OCI-LY7 (cell line): ENCODE data around the gene KCNIP4. TPM values are rescaled to one million over a fixed set of nuclear protein-coding genes. Genes with fewer than 3 reads are reported as not detected.

ENCODE experiments used
- BruUV-seq: library from RNA; stranded (reverse); fragments of 400-500 nt; replicated peaks from 2 replicates; lab custom pipeline; 2021; lab: Mats Ljungman, UMichigan
- CTCF ChIA-PET: fragments of 300-600 bp; sonication (Branson Sonifier 250); formaldehyde crosslinking; loops from one replicate; lab custom pipeline; 2022; ENCODE audit warnings: antibody characterized with exemption; ENCODE audit not compliant: unreplicated experiment; lab: Charles Lee
- POLR2A ChIA-PET: fragments of 300-600 bp; sonication (Branson Sonifier 250); formaldehyde crosslinking; loops from one replicate; lab custom pipeline; 2022; ENCODE audit warnings: antibody characterized with exemption; lab: Charles Lee
- DNase-seq: peaks from one replicate; pipeline ENCODE4 v3.0.0-alpha.2; 2015; ENCODE audit warnings: low spot score
- H2AFZ ChIP-seq: fragments of 200-600 bp; sonication (generic), shearing (Covaris generic); 2 replicates; pipeline ENCODE4 v1.6.1; 2014; ENCODE audit warnings: mild to moderate bottlenecking, antibody characterized with exemption, low read length, moderate library complexity
- H3K27ac ChIP-seq: fragments of 200-600 bp; sonication (generic); 2 replicates; pipeline ENCODE4 v1.5.1; 2014; ENCODE audit warnings: mixed run types, low read depth, mild to moderate bottlenecking, moderate library complexity, low read length, inconsistent platforms; ENCODE audit not compliant: poor library complexity, severe bottlenecking
- H3K36me3 ChIP-seq: fragments of 200-600 bp; sonication (generic); 2 replicates; pipeline ENCODE4 v1.6.1; 2014; ENCODE audit warnings: mild to moderate bottlenecking, antibody characterized with exemption, low read length, moderate library complexity, mixed read lengths; ENCODE audit not compliant: insufficient read depth
- H3K4me1 ChIP-seq: fragments of 200-600 bp; sonication (generic); 2 replicates; pipeline ENCODE4 v1.5.1; 2014; ENCODE audit warnings: mild to moderate bottlenecking, low read length; ENCODE audit not compliant: insufficient read depth, poor library complexity, severe bottlenecking
- H3K4me2 ChIP-seq: fragments of 200-600 bp; sonication (generic); 2 replicates; pipeline ENCODE4 v1.6.1; 2014; ENCODE audit warnings: mild to moderate bottlenecking, low read length
- H3K4me3 ChIP-seq: fragments of 200-600 bp; sonication (generic); 2 replicates; pipeline ENCODE4 v1.5.1; 2014; ENCODE audit warnings: mild to moderate bottlenecking, low read depth, low read length; ENCODE audit not compliant: poor library complexity, severe bottlenecking
- H3K79me2 ChIP-seq: fragments of 200-600 bp; sonication (generic); 2 replicates; pipeline ENCODE4 v1.6.1; 2016; ENCODE audit warnings: low read depth, mild to moderate bottlenecking, low read length, moderate library complexity, mixed read lengths; ENCODE audit not compliant: insufficient read depth
- H3K9me2 ChIP-seq: fragments of 200-600 bp; sonication (generic); 2 replicates; pipeline ENCODE4 v1.6.1; 2016; ENCODE audit warnings: mild to moderate bottlenecking, low read length, mixed read lengths; ENCODE audit not compliant: insufficient read depth
- H3K9me3 ChIP-seq: fragments of 200-600 bp; sonication (generic); 2 replicates; pipeline ENCODE4 v1.6.1; 2014; ENCODE audit warnings: mild to moderate bottlenecking, mixed run types, low read length, mixed read lengths
- H4K20me1 ChIP-seq: fragments of 200-600 bp; sonication (generic); 2 replicates; pipeline ENCODE4 v1.6.1; 2014; ENCODE audit warnings: mild to moderate bottlenecking, antibody characterized with exemption, low read length, moderate library complexity, mixed read lengths; ENCODE audit not compliant: insufficient read depth
- EZH2phosphoT487 ChIP-seq: fragments of 200-600 bp; sonication (generic); IDR thresholded peaks from 2 replicates; pipeline ENCODE4 v1.6.1; 2018; ENCODE audit warnings: low read depth, borderline replicate concordance, mild to moderate bottlenecking, mixed run types, antibody characterized with exemption, low read length, moderate library complexity, mixed read lengths
- intact Hi-C: fragments of 100-400 bp; cut with micrococcal nuclease; formaldehyde crosslinking; loops from one replicate; pipeline ENCODE4 v1.10.0; 2022; ENCODE audit not compliant: unreplicated experiment
- total RNA-seq, 2 experiments: library from RNA; depleted of rRNA in 1 of 2; stranded (reverse); fragments of >200 nt in 1 of 2; shearing (Covaris generic) in 1 of 2; gene quantifications; 2 replicates each; pipeline ENCODE4 v1.2.3, GENCODE V29; 2014 to 2022
- TF ChIP-seq, protein P1 (sequence below): fragments of 200-600 bp; sonication (generic); conservative IDR thresholded peaks from 2 replicates; pipeline ENCODE4 v1.5.1; 2014; ENCODE audit warnings: mild to moderate bottlenecking, antibody characterized with exemption, low read length, moderate library complexity, mixed read lengths

Gene KCNIP4
- total RNA-seq, 2 experiments from 2014 or later = not detected

DNA sequence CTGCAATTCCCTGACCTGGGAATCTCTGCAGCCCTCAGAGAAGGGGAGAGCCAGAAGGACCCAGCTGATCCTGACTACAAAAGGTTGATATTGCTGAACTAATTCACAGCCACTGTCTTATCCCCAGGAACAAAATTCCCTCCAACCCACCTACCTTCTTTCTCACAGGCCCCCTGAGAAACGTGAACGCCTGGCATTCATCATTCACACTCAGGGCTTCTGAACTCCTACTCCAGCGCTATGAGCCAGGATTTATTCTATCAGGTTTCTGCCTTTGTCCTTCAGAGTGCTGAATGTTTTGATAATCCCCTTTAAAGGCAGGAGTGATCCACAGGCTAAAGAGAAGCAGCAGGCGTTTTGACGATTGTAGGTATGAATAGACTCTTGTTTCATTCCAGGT is 76.5 kb downstream of the KCNIP4 start:
- Histone ChIP-seq H3K9me3 (no peaks in the 10 kb centered on the region), H3K4me3 (no peak overlapping the region), H3K9me2 (no peaks in the 10 kb centered on the region), H2AFZ (no peak overlapping the region), H3K79me2 (no peaks in the 10 kb centered on the region), H3K4me1 (no peaks in the 10 kb centered on the region), H3K36me3 (no peaks in the 10 kb centered on the region), H3K4me2 (no peak overlapping the region), H3K27ac (no peak overlapping the region), H4K20me1 (no peaks in the 10 kb centered on the region)
- BruUV-seq = no TSS peak
- DNase-seq = no peak
- intact Hi-C loops = no loop called here
- ChIA-PET POLR2A (interaction anchor here (0.6 kb wide), 1 partner anchor 1069 kb away, joined by 4 read pairs; no protein-coding TSS in a partner anchor), CTCF (no interaction called here)
- no peak for TF ChIP-seq EZH2phosphoT487
- TF ChIP-seq, protein P1, sequence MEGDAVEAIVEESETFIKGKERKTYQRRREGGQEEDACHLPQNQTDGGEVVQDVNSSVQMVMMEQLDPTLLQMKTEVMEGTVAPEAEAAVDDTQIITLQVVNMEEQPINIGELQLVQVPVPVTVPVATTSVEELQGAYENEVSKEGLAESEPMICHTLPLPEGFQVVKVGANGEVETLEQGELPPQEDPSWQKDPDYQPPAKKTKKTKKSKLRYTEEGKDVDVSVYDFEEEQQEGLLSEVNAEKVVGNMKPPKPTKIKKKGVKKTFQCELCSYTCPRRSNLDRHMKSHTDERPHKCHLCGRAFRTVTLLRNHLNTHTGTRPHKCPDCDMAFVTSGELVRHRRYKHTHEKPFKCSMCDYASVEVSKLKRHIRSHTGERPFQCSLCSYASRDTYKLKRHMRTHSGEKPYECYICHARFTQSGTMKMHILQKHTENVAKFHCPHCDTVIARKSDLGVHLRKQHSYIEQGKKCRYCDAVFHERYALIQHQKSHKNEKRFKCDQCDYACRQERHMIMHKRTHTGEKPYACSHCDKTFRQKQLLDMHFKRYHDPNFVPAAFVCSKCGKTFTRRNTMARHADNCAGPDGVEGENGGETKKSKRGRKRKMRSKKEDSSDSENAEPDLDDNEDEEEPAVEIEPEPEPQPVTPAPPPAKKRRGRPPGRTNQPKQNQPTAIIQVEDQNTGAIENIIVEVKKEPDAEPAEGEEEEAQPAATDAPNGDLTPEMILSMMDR = no peak

DNA sequence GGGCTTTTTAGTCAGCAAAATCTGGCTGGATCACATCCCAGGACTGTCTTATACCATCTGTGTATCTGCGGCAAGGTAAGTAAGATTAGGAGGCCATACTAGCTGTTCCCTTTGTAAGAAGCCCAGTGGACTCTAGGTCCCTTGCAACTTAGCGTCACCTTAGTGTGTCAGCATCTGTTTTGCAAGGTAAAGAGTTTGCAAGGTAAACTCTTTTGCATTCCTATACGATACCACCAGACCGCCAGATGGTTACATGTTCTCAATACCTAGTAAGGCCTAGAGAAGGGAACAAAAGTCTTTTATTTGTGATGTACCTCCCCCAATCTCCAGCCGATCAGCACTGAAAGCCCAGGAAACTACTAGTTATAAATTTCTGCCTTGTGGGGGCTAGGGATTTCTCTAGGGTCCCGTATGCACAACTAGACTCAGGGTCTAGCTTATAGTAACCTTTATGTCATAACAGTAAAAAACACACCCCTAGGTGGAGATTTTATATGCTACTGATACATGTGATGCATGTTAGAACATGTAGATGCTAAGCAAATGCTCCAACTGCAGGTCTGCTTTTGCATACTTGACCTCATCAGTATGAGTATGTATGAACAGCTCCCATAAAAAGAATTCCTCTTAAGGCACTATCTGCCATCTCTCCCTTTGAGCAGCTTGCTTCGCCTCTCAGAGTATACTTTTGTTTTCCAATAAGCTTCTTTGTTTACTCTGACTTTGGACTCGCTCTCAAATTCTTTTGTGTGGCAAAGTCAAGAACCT is 78.4 kb downstream of the KCNIP4 start:
- no peak overlapping the region for H3K27ac ChIP-seq
- no peaks in the 10 kb centered on the region for H3K4me1 ChIP-seq
- no peak for DNase-seq
- no peaks in the 10 kb centered on the region for H3K9me3 ChIP-seq
- H3K36me3 ChIP-seq = no peaks in the 10 kb centered on the region
- no peak overlapping the region for H2AFZ ChIP-seq
- BruUV-seq = no TSS peak
- CTCF ChIA-PET = no interaction called here
- no peaks in the 10 kb centered on the region for H4K20me1 ChIP-seq
- POLR2A ChIA-PET = no interaction called here
- H3K79me2 ChIP-seq = no peaks in the 10 kb centered on the region
- no peak overlapping the region for H3K4me3 ChIP-seq
- no peak overlapping the region for H3K4me2 ChIP-seq
- H3K9me2 ChIP-seq = no peaks in the 10 kb centered on the region
- TF ChIP-seq EZH2phosphoT487 = no peak
- TF ChIP-seq, protein P1 = no peak
- intact Hi-C loops = no loop called here

DNA sequence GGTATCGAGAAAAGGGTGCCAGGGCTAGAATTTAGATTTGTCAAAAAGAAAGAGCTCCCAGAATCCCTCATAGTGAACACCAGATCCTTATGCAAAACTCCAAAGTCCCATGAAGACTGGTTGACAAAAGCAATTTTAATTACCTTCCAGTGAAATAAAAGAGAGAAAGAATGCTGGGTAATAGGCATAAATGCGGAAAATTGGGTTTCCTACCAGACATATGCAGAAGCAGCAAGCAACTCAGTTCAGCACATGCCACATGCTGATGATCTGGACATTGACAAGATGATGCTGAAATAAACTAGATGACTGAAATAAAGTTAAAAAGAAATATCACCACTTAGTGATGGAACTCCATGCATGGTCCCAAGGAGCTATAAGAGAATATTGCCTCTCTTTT is 83.9 kb downstream of the KCNIP4 start:
- POLR2A ChIA-PET = interaction anchor here (0.6 kb wide), 1 partner anchor 437 kb away, joined by 3 read pairs; no protein-coding TSS in a partner anchor
- H3K79me2 ChIP-seq = no peaks in the 10 kb centered on the region
- no peak overlapping the region for H3K4me2 ChIP-seq
- no peak for TF ChIP-seq EZH2phosphoT487
- TF ChIP-seq, protein P1 = no peak
- CTCF ChIA-PET = no interaction called here
- H3K27ac ChIP-seq = no peak overlapping the region
- no peaks in the 10 kb centered on the region for H3K4me1 ChIP-seq
- no peak for DNase-seq
- no peaks in the 10 kb centered on the region for H3K36me3 ChIP-seq
- H3K4me3 ChIP-seq = no peak overlapping the region
- intact Hi-C loops = no loop called here
- H3K9me2 ChIP-seq = no peaks in the 10 kb centered on the region
- H3K9me3 ChIP-seq = no peaks in the 10 kb centered on the region
- H2AFZ ChIP-seq = no peak overlapping the region
- H4K20me1 ChIP-seq = no peaks in the 10 kb centered on the region
- BruUV-seq = no TSS peak
